Measurements from ENCODE around the gene COPZ1. TPM values are rescaled to one million over a fixed set of nuclear protein-coding genes. Genes with fewer than 3 reads are reported as not detected.
"Not testable (repeated sequence)": the region's sequence is repeated elsewhere in the genome, so short reads cannot be mapped to it uniquely, and the experiment has no call there.

COPZ1 gene
- polyA plus RNA-seq, 4 donors = 164 to 236 (median 215) TPM

DNA sequence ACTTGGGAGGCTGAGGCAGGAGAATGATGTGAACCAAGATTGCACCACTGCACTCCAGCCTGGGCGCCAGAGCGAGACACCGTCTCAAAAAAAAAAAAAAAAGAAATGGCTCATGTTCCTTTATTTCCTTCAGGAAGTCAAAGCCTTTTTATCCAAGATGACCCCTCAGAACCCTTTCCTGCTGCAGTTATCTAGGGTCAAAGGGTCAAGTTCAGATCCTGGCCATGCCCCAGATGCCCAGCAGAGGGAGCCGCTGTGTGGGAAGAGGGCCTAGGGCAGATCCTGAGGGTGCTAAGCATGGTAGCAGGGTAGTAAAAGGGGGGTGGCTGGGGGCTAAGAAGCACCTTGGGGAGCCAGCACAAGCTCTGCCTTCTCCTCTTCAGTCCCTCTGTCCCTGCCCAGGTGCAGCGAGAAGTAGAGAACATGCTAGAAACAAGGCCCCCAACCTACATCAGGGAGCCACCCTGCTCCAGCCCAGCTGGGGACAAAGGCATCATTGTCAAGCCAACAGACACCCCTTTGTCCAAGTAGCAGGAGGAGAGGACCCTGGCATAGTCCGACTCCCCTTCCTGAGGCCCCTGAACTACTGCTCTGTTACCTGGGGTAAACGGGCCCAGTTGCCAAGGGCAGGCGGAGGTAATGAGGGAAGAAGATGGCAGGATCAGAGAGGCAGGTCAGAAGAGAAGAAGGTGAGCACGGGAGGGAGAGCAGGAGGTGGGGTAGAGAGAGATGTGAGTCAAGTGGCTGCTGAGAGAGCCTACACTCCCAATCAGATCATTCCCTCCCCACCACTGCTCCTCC, 30.6 kb upstream of the COPZ1 start:
- no peak for DNase-seq (ENCODE audit: low read depth in 4 of 4, low spot score in 3 of 4)

DNA sequence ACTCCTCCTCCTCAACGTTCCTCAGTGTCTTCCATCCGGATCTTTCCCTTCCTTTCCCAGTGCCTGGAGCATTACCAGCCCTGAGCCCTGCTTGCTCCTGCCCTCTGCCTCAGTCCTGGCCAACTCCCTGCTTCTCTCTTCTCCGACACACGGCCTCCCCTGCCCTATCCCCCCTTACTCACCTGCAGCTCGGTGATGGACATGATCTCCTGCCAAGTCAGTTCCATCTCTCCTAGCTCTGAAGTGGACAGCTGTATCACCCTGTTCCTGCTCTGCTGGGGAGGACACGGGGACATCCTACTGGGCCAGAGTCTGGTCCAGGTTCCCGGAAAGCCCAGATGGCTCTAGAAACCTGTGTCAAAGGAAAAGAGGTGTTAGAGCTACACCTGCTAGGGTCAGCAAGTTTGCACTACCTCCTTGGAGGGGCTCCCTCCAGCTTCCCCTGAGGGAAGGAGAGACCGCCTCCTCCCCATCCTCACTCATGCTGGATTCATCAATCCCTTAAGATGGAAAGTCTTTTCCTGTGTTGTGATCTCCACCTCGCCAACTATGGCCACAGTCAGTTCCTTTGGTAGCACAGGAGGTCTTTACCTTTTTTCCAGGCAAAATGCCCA, 29.9 kb upstream of the COPZ1 start:
- DNase-seq (ENCODE audit: low read depth in 4 of 4, low spot score in 3 of 4) = no peak

DNA sequence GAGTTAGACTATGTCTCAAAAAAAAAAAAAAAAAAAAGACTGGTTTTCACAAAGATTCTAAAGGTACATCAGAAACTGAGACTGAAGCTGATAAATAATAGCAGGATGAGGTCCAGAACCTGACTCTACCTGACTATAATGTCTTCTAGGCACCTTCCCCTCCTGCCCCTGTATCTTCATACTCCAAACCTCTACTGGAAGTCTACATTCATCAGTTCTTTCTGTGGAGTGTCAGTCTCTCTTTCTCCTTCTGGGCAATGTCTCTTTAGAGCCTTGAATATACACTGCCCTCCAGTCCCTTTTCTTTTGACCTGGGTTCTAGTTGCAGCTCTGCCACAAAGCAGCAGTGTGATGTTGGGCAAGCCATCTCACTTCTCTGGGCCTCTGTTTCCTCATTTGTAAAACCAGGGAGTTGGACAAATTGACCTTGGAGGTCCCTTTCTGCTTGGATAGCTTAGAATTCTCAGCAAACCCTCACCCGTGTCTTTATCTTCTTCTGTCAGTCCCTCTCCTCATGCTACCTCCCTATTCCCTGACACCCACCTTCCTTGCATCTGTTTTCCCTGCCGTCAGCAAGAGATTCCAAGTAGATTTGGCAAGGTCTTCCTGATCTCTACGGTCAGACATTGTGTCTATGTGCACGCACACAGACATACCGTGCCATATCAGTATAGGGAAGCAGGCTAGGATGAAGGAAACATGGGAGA, 28.4 kb upstream of the COPZ1 start:
- DNase-seq (ENCODE audit: low read depth in 4 of 4, low spot score in 3 of 4) = no peak

DNA sequence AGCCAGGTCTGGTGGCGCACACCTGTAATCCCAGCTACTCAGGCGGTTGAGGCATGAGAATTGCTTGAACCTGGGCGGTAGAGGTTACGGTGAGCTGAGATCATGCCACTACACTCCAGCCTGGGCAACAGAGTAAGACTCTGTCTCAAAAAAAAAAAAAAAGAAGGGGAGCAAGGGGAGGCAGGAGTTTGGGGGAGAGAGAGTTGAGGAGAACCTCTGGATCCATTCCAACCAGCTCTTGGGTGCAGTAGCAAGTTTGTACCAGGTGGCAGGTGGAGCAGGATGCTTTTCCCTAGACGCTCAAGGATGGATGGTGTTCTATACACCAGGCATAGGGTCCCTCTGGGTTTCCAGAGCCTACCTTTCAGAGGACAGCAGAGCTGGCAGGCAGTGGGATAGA, 26.0 kb upstream of the COPZ1 start:
- DNase-seq (ENCODE audit: low read depth in 4 of 4, low spot score in 3 of 4) = no peak

DNA sequence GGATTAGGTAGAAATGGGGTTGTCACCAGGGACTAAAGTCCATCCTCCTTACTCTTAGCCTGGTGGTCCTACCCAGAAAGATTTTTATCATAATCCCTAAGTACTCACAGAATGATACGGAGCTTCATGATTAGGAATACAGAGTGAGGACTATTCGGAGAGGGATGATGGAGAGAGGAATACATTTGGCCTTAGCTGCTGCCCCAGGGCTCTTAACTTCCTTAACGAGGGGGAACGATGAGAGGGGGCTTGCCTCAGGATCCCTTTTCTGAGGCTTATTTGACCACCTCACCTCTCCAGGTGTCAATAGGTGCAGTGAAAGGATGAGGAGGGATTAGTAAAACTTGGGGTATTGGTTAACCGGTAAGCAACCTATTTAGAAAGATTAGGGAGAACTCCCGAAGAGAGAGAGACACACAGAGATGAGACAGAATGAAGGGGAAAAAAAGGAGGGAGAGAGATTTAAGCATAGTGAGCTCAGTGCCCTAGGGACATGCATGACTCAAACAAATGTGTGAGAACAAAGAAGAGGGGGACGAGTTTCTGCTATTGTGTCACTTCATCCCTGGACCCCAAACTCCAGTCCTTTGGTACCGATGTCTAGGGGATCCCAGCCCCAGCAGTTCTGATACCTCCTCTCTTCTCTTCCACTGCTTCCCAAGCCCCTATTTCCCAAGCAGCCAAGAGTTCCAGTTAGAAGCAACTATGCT, 25.3 kb upstream of the COPZ1 start:
- DNase-seq (ENCODE audit: low read depth in 4 of 4, low spot score in 3 of 4) = no peak

DNA sequence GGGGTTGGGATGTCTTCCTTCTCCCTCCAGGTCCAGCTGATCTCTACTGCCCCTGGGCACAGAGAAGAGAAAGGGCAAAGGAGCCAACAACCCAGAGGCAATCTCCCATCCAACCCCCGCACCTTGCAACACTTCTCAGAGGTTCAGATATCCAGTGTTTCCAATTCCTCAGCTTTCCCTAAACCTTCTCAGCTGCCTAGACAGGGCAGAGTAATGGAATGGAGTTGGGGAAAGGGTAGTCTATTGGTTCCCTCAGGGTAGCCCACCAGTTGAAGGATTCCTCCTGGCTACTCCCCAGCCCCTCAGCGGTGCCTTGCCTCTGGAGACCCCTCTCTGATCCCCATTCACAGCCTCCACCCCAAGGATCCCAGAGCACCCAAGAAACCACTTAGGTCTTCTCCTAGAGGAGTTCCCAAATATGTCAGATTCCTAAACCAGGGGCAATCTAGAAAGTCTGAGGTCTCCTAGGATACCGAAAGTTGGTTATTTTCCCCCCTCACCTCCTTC, 24.7 kb upstream of the COPZ1 start:
- no peak for DNase-seq (ENCODE audit: low read depth in 4 of 4, low spot score in 3 of 4)

DNA sequence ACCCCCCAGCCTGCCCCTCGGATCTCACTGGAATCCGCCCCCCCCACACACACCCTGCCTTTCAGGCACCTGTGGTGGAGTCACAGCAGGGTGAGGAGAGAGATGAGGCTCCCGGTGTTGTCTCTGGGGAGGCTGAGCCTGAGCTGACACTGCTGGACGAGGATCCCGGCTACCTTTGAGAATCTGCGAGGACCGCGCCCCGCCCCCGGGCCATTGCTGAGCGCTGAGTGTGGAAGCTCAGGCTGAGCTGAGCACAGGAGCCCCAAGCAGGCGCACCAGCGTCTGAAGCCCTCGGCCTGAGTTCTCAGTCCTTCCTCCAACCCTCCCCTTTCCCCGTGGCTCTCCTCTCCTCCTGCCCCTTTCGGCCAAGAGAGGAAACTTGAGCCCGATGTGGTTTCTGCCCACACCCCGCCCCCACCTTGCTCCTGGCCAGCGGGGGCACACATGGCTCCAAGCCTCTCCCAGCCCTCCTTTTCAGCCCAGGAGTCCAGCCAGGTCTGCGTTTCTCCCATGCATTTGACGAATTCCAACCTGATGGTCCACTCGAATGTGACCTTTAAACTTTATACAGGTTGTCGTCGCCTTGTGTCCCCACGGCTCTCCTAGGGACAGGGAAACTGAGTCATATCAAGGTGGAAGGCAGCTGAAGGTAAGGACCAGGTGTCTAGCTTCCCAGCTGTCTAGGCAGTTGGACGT, 24.1 kb upstream of the COPZ1 start, which contains the start of gene NFE2:
Gene NFE2 (minus strand): TSS at position 284 of the 696 bp plus-strand sequence. CDS start 5,767 bp downstream, outside the sequence.
- DNase-seq (ENCODE audit: low read depth in 4 of 4, low spot score in 3 of 4) = peak in 1 of 4 donors; percentile 62

DNA sequence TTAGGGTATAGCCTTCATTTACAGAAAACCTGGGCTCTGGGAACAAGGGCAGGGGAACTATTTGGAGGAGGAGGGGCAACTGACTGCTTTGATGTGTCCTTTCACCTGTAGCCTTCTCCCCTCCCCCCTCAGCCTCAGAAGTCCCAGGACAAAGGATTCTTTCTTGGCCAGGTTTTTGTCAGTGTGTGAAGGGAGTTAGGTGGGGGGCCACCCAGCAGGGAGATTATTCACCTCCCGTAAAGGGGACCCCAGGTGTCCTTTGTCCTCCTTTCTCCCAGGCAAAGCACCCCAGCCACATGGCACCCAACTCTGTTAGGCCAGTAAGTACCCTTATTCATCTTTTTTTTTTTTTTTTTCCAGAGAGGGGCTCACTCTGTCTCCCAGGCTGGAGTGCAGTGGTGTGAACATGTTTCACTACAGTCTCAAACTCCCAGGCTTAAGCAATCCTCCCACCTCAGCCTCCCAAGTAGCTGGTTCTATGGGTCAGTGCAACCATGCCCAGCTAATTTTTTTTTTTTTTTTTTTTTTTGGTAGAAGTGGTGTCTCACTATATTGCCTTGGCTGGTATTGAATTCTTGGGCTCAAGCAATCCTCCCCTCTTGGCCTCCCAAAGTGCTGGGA, 23.4 kb upstream of the COPZ1 start:
- no peak for DNase-seq (ENCODE audit: low read depth in 4 of 4, low spot score in 3 of 4)

DNA sequence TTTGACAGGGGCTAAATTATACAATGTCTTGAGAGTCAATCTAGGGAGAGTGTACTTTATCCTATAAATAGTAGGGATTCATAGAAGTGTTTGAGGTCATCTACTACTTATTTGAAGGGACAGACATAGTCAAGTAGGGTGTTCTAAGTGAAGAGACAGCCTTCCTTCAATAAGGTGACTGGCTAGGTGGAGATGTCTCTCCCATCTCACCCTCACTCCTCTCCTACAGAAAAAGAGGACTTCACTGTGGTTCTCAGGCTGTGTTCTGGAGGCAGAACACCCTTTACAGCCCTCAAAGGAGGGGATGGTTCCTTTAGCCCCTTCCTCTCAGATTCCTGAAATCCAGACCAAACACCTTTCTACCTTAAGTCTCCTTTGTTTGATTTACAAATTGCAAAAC, 21.3 kb upstream of the COPZ1 start:
- no peak for DNase-seq (ENCODE audit: low read depth in 4 of 4, low spot score in 3 of 4)

DNA sequence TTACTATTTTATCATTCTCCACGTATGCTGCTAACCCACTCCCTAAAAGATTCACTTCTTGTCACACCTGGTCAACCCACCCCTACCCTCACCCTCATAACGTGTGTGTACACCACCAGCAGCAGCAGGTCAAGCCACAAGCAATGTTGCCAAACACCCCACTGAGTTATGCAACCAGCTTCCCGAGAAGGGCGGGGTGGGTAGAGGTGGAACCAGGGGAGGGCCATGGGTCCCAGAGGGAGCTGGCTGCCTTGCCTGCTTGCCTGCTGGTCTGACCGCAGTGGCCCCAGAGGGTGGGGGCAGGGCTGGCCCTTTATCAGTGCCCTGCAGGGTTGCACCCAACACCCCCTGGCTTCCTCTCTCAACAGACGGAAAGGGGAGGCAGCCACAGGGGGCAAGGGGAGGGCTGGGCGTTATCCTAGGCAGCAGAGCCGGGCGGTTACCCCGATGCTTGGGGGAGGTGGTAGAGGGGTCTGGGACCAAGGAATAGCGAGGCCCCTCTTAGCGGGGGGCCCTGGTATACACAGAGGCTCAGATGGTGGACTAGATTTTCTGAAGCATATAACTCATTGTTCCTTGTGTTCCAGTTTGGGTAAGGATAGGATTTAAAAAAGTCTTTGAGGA, 20.6 kb upstream of the COPZ1 start:
- DNase-seq (ENCODE audit: low read depth in 4 of 4, low spot score in 3 of 4) = no peak

DNA sequence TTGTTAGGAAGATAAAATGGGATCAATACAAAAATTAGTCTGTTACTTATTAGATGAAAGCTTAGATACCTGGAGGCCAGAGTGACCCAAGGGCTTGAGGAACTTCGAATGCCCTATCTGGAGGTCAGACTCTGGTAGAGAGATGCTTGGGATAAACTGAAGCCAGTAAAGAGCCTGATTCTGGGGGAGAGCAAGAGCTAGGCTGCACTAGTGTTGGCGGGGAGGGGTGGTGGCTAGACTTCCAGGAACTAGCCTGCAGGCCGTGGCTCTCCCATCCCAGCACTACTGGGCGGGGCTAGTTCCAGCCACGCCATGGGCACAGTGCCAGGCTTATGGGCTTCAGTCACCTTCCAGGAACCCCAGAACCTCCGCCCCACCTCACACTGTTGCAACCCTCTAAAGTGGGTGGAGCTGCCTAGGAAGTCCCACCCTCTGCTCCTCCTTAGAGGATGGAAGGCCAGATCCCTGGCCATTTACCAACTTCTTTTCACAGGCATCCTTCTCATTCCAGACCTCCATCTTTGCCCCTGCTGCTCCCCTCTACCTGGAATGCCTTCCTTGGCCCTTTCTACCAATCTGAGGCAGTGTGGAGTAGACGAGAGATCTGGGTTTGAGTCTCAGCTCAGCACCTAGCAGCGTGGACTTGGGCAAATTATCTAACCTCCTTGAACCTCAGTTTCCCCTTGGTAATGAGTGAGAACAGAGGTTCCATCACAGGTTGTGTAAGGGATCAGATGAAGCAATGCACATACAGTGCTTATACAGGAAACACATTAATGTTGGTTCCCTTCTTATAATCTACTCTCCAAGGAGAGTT, 17.8 kb upstream of the COPZ1 start:
- no peak for DNase-seq (ENCODE audit: low read depth in 4 of 4, low spot score in 3 of 4)

DNA sequence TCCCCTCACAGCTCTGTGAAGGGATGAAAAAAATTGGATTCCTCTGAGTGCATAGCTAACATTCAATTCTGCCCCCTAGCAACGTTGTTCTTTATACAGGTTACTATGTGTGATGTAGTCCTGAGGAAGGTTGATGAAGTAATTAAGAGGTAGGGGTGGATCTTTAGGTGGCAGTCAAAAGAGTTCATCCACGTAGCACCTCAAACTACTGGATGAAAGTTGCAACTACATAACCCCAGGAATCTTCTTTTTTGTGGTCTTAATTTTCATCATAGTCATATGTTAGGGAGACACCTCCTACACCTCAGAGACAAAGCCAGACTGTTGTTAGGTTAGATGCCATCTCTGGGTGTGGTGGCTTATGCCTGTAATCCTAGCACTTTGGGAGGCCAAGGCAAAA, 13.9 kb upstream of the COPZ1 start:
- DNase-seq (ENCODE audit: low read depth in 4 of 4, low spot score in 3 of 4) = no peak

DNA sequence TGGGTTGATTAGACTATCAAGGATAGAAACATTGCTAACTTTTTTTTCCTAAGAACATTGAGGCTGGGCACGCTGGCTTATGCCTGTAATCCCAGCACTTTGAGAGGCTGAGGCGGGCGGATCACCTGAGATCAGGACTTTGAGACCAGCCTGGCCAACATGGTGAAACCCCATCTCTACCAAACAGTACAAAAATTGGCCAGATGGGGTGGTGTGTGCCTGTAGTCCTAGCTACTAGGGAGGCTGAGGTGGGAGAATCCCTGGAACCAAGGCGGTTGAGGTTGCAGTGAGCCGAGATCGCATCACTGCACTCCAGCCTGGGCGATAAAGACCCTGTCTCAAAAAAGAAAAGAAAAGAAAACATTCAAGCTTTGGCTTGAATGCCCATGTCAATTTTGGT, 12.6 kb upstream of the COPZ1 start:
- DNase-seq (ENCODE audit: low read depth in 4 of 4, low spot score in 3 of 4) = not testable (repeated sequence)

DNA sequence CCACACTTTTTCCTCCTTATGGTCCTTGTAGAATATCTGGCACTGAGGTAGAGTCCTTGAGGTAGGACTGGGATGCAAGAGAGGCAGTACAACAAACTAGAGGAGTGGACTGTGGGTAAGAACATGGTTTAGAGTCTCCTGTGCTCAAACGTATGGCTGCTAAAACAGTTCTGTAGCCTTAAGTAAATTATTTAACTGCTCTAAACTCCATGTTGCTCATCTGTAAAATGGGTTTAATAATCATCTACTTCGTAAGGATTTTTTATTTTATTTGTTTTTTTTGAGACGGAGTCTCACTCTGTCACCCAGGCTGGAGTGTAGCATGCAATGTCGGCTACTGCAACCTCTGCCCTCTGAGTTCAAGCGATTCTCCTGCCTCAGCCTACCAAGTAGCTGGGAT, 3.6 kb upstream of the COPZ1 start:
- DNase-seq (ENCODE audit: low read depth in 4 of 4, low spot score in 3 of 4) = no peak

DNA sequence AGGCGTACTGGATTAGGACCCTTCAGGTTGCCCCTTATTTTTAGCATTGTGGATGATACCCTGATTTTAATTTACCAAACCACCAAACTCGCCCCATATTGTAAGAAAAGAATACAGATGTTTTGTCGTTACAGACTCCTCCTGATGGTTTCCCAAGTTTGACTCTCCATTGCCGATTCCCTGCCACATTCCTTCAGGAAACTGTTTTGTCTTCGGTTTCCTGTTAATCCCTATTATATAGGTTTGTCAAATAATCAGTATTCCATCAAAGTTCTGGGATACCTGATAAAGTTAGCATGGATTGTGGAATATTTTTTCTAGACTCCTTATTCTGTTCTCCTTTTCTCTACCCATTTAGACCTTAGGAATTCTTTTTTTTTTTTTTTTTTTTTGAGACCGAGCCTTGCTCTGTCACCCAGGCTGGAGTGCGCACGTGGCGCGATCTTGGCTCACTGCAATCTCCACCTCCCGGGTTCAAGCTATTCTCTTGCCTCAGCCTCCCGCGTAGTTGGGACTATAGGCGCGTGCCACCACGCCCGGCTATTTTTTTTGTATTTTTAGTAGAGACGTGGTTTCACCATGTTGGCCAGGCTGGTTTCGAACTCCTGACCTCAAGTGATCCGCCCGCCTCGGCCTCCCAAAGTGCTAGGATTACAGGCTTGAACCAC, 645 bp downstream of the COPZ1 start:
- DNase-seq (ENCODE audit: low read depth in 4 of 4, low spot score in 3 of 4) = not testable (repeated sequence)

DNA sequence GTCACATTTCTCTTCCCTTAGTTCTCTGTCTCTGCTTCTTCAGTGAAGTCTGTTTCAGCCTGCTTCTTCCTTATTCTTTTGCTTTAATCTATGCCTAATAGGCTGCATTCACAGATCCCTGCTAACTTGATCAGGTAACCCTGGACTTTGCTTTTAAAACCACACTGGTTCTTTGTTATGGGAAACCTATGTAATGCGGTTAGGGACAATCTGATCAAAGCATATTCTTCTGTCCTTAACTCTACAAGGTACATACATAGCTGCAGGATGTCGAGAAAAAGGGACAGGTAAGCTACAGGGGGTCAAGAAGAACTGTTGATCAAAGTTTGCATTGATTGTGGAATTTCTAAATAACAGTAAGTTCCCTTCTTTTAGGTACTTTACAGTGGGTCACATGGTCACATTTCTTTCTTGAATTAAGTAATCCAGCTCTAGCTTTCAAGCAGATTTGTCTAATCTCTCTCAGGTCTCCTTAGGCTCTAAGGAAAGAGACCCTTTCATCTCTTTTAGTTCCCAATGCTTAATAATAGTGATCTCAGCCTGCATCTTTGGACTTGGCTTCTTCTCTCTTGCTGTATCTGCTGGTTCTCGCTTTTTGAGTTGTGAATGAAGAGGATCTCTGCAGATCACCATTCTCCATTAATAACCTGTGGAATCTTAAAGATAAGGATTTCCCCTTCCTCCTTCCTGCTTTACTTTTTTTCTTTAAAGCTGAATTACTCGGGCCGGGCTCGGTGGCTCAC, 3.8 kb downstream of the COPZ1 start:
- DNase-seq (ENCODE audit: low read depth in 4 of 4, low spot score in 3 of 4) = no peak

DNA sequence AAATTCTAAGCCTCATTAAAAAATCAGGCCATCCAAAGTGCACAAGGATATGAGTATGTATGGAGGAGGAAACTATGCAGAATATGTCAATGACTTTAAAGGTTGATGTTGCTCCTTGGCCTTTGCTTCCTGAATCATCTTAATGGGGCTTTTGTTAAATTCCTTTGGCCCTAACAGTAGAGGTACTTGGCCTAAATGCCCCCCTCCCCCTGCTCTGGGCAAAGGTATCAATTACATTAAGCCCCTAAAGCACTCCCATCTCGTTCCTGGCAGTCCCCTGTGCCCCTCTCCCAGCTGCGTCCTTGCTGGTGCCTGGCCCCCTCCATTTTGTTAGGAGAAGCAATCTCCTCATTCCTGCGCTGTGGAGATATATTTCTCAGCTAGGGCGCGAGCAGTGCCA, 4.8 kb downstream of the COPZ1 start:
- DNase-seq (ENCODE audit: low read depth in 4 of 4, low spot score in 3 of 4) = no peak

Measured in left renal pelvis (tissue), 4 donors.